ENCODE measurements around the gene CACNB3. TPM values are rescaled to one million over a fixed set of nuclear protein-coding genes. Genes with fewer than 3 reads are reported as not detected.

CACNB3 gene
- total and polyA plus RNA-seq, 2 of the 8 experiments (the other 6 are each of a cell fraction or from before 2014, with no cell fraction given) = 12.5 to 16.0 TPM

DNA sequence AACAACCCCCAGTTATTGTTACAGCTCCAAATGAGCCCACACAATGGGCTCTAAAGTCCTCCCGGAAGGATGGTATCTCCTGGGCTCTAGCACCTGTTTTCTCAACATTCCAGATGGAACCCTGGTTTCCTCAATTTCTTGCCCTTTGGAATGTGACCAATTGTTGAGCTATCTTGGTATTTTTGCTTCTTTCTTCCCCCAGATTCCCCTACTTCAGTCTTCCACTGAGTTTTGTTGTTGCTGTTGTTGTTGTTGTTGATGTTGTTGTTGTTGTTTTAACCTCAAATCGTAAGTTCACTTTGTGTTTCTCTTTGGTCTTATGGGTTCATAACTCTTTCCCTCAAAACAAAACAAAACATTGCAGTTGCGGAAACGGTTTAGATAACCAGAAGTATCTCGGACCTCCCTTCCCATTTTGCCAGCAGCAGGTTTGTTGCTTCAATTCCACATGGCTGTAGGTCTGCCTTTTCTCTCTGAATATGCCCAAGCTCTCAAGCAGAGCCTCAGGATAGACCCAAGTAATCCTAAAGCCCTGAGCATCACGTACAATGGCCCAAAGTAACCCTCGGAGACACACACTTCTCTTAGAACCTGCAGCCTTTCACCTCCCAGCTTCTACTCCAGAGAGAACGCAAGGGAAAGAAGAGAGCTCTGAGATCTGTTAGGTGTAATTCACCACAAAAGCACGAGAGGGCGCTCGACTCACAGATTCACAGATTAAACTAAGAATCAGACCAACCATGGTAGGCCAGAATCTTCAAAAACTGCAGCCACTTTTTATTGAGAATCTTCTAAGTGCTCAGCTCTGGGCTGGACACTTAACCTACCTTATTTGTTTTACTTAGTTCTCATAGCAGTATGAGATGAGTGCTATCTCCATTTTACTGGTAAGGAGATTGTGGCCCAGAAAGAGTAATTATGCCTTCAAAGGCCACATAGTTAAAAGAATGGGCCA, 34.7 kb downstream of the CACNB3 start:
- Histone ChIP-seq H3K79me2 (ENCODE audit: control insufficient read depth in 1 of 2, insufficient read depth in 2 of 2, low read length in 2 of 2) (peaks cover 11 to 35% of the 10 kb centered on the region in 2 experiments), H2BK5ac (ENCODE audit: low read depth, low read length) (peak overlapping the region; percentile 32; the same call in 1 of the 2 replicates), H2BK15ac (ENCODE audit: low read length) (peak overlapping the region; percentile 95), H3K56ac (replicated peaks; ENCODE audit: insufficient read length, low read depth, low read length) (no peak overlapping the region), H2BK12ac (ENCODE audit: low read depth, low read length) (peak overlapping the region; percentile 77), H3K23ac (ENCODE audit: insufficient read length) (no peak overlapping the region), H2AFZ (ENCODE audit: low read length) (peak overlapping the region; percentile 64; the same call in 1 of the 2 replicates), H2BK120ac (replicated peaks; ENCODE audit: low read depth, low read length) (no peak overlapping the region), H2BK20ac (ENCODE audit: low read length) (peak overlapping the region; percentile 53; the same call in 1 of the 2 replicates), H3K27me3 (replicated peaks in 1 of 4; ENCODE audit: control insufficient read depth in 3 of 4, extremely low read depth in 1 of 4, insufficient read depth in 3 of 4, low read length in 3 of 4) (no peaks in the 10 kb centered on the region), H4K5ac (ENCODE audit: insufficient read length, low read depth, low read length) (peak overlapping the region; percentile 45), H3K4me1 (replicated peaks in 1 of 4; ENCODE audit: control insufficient read depth in 3 of 4, insufficient read depth in 4 of 4, low read length in 3 of 4) (peaks cover 0 to 10% (median 7%) of the 10 kb centered on the region in 4 experiments; a peak in 5 of 7 replicates), H4K8ac (ENCODE audit: extremely low read depth, insufficient read depth, low read length) (no peak overlapping the region), H3K23me2 (ENCODE audit: low read depth, low read length) (peaks cover 3% of the 10 kb centered on the region; the same call in 1 of the 2 replicates), H3K4me2 (ENCODE audit: insufficient read depth in 1 of 2, low read depth in 2 of 2, low read length in 2 of 2) (peak overlapping the region; percentile 66 to 68), H3K4ac (replicated peaks; ENCODE audit: insufficient read length, low read depth, low read length) (peak overlapping the region; percentile 64), H3K18ac (ENCODE audit: extremely low read depth, low read length) (no peak overlapping the region), H3K9ac (replicated peaks in 1 of 4; ENCODE audit: extremely low read depth in 1 of 4, low read depth in 3 of 4, low read length in 3 of 4) (peak overlapping the region in 2 of 4 experiments; percentile 6 to 25; a peak in 2 of 7 replicates), H4K91ac (replicated peaks; ENCODE audit: insufficient read length, low read length) (no peak overlapping the region), H3K36me3 (ENCODE audit: control insufficient read depth in 2 of 4, insufficient read depth in 4 of 4, low read length in 3 of 4) (peaks cover 2 to 12% (median 7%) of the 10 kb centered on the region in 4 experiments; a peak in 6 of 8 replicates), H2AK5ac (ENCODE audit: low read depth, low read length) (no peak overlapping the region), H3K27ac (ENCODE audit: low read depth, low read length) (peak overlapping the region; percentile 23; the same call in 1 of the 2 replicates), H3K14ac (ENCODE audit: insufficient read length) (no peak overlapping the region), H3K4me3 (ENCODE audit: extremely low read depth in 1 of 4, insufficient read depth in 2 of 4, low read depth in 3 of 4, low read length in 4 of 4) (peak overlapping the region; percentile 48 to 100 (median 98); a peak in 6 of 8 replicates), H4K20me1 (replicated peaks in 1 of 2; ENCODE audit: control insufficient read depth in 1 of 2, insufficient read depth in 2 of 2, low read length in 2 of 2) (peaks cover 2 to 7% of the 10 kb centered on the region in 2 experiments), H3K9me3 (ENCODE audit: insufficient read depth in 2 of 2, low read depth in 1 of 2, low read length in 1 of 2) (no peaks in the 10 kb centered on the region), H3K79me1 (ENCODE audit: low read depth, low read length) (peaks cover 3% of the 10 kb centered on the region; the same call in 1 of the 2 replicates)
- FAIRE-seq = peak; percentile 81
- CTCF ChIA-PET (ENCODE audit: partially characterized antibody) = interaction anchor here (0.7 to 26.4 kb wide), 37 partner anchors 9 to 1015 kb away, joined by 3 to 678 read pairs (median 5); partner anchors contain the start of genes FKBP11, RND1 and WNT1
- WGBS, 2 experiments (ENCODE audit: extremely low coverage in 1 of 2, insufficient coverage in 1 of 2, insufficient read length in 1 of 2, insufficient replicate concordance in 2 of 2, low coverage in 1 of 2, low lambda C conversion rate in 2 of 2, missing lambda C conversion rate in 1 of 2) = 31% methylated on average over 11 of the region's 11 CpGs; no CpG with 5 or more reads in 1 of the 2 experiments
- DNase-seq (ENCODE audit: low read depth in 1 of 2, low spot score in 2 of 2) = peak; percentile 49 to 94
- POLR2A ChIA-PET (ENCODE audit: partially characterized antibody) = interaction anchor here (0.5 to 22.9 kb wide), 16 partner anchors 11 to 182 kb away, joined by 3 to 651 read pairs (median 4); partner anchors contain the start of genes ARF3, FKBP11 and RND1
- TF ChIP-seq RNF2 (IDR thresholded peaks at IDR 0.05; ENCODE audit: borderline replicate concordance, low read depth, low read length, missing control alignments, poor library complexity, severe bottlenecking) (no peak), CREB1 (IDR thresholded peaks at IDR 0.05) (no peak), SAP30 (IDR thresholded peaks at IDR 0.05; ENCODE audit: insufficient read depth, insufficient replicate concordance, low read length) (no peak), CHD2 (IDR thresholded peaks at IDR 0.05; ENCODE audit: low read length) (no peak), CTBP2 (IDR thresholded peaks at IDR 0.05; ENCODE audit: borderline replicate concordance, insufficient read depth, insufficient read length, low read length) (no peak), HDAC6 (IDR thresholded peaks at IDR 0.05; ENCODE audit: low read depth, low read length) (no peak), KDM5A (IDR thresholded peaks at IDR 0.05; ENCODE audit: low read length) (no peak)

Measured in H1 (cell line).